ENCODE measurements around the gene OR52K2.
"Not testable (repeated sequence)": the region's sequence is repeated elsewhere in the genome, so short reads cannot be mapped to it uniquely, and the experiment has no call there.

Gene OR52K2

DNA sequence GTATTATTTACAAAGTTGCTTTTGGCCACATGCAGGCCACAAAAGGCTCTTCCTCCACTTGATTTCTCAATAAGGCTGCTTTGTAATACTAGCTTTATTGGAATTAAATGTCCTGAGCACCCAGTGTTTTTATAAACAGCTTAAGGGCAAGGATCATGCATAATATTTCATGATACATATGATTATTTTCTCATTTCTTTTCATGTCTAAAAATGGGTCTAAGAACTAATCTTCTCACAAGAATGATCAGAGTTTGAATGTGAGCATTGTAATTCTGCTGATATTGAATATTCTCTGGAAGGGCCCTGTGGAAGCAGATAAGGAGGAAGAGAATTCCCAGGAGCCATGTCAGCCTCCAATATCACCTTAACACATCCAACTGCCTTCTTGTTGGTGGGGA is at the start of gene OR52K2:
Gene OR52K2, plus strand, starts transcription at position 301 of the 400 bp plus-strand sequence. Its CDS starts 45 bp downstream, at position 346.
- Histone ChIP-seq H3K36me3 (ENCODE audit: control insufficient read depth in 2 of 2, insufficient read depth in 2 of 2, low read length in 2 of 2) (no peaks in the 10 kb centered on the region), H3K27me3 (ENCODE audit: control insufficient read depth in 2 of 2, insufficient read depth in 2 of 2, low read length in 2 of 2) (no peaks in the 10 kb centered on the region), H3K27ac (ENCODE audit: low read depth in 2 of 2, low read length in 2 of 2) (no peak within 1 kb of the TSS), H3K4me1 (ENCODE audit: control insufficient read depth in 2 of 2, insufficient read depth in 2 of 2, low read length in 2 of 2) (no peaks in the 10 kb centered on the region), H3K4me3 (ENCODE audit: low read length in 2 of 2) (no peak within 1 kb of the TSS), H3K9me3 (ENCODE audit: control insufficient read depth in 2 of 2, low read length in 2 of 2) (no peaks in the 10 kb centered on the region), H3K9ac (ENCODE audit: low read depth in 1 of 2, low read length in 2 of 2) (no peak within 1 kb of the TSS)

GRCh38 chr11:4406206-4406605 is 42.9 kb upstream of the OR52K2 start:
- H3K4me3 ChIP-seq (ENCODE audit: low read length in 2 of 2); H3K9ac ChIP-seq (ENCODE audit: low read depth in 1 of 2, low read length in 2 of 2); H3K9me3 ChIP-seq (ENCODE audit: control insufficient read depth in 2 of 2, low read length in 2 of 2); H3K36me3 ChIP-seq (ENCODE audit: control insufficient read depth in 2 of 2, insufficient read depth in 2 of 2, low read length in 2 of 2); H3K27me3 ChIP-seq (ENCODE audit: control insufficient read depth in 2 of 2, insufficient read depth in 2 of 2, low read length in 2 of 2); H3K4me1 ChIP-seq (ENCODE audit: control insufficient read depth in 2 of 2, insufficient read depth in 2 of 2, low read length in 2 of 2); H3K27ac ChIP-seq (ENCODE audit: low read depth in 2 of 2, low read length in 2 of 2): not testable (repeated sequence)

- no peak overlapping the region for H3K9ac ChIP-seq (ENCODE audit: low read depth in 1 of 2, low read length in 2 of 2)
- no peaks in the 10 kb centered on the region for H3K36me3 ChIP-seq (ENCODE audit: control insufficient read depth in 2 of 2, insufficient read depth in 2 of 2, low read length in 2 of 2)
- H3K9me3 ChIP-seq (ENCODE audit: control insufficient read depth in 2 of 2, low read length in 2 of 2) = no peaks in the 10 kb centered on the region
- no peak overlapping the region for H3K4me3 ChIP-seq (ENCODE audit: low read length in 2 of 2)
- no peaks in the 10 kb centered on the region for H3K4me1 ChIP-seq (ENCODE audit: control insufficient read depth in 2 of 2, insufficient read depth in 2 of 2, low read length in 2 of 2)
- H3K27me3 ChIP-seq (ENCODE audit: control insufficient read depth in 2 of 2, insufficient read depth in 2 of 2, low read length in 2 of 2) = no peaks in the 10 kb centered on the region
- H3K27ac ChIP-seq (ENCODE audit: low read depth in 2 of 2, low read length in 2 of 2) = no peak overlapping the region
Measured at GRCh38 chr11:4416306-4416705, 32.8 kb upstream of the OR52K2 start.

DNA sequence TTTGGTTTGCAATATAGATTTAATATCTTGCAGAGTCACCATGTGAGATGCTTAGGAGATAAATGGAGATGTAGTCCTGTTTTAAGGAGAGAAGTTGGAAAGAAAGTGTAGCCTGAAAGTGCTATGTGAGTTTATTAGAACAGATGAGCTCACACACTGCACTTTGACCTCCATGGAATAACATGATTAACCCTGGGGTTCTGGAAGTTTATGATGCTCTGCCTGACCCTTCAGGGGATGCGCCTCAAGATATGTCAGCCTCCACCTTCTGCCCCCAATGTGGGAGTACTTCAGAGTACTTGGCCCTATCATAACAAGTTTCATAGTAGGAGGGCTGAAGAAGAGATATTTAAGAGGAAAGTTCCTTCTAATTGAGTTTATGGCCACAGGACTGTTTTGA is 32.3 kb upstream of the OR52K2 start:
- H3K4me3 ChIP-seq (ENCODE audit: low read length in 2 of 2) = no peak overlapping the region
- no peak overlapping the region for H3K9ac ChIP-seq (ENCODE audit: low read depth in 1 of 2, low read length in 2 of 2)
- H3K27ac ChIP-seq (ENCODE audit: low read depth in 2 of 2, low read length in 2 of 2) = no peak overlapping the region
- H3K4me1 ChIP-seq (ENCODE audit: control insufficient read depth in 2 of 2, insufficient read depth in 2 of 2, low read length in 2 of 2) = no peaks in the 10 kb centered on the region
- no peaks in the 10 kb centered on the region for H3K36me3 ChIP-seq (ENCODE audit: control insufficient read depth in 2 of 2, insufficient read depth in 2 of 2, low read length in 2 of 2)
- H3K9me3 ChIP-seq (ENCODE audit: control insufficient read depth in 2 of 2, low read length in 2 of 2) = no peaks in the 10 kb centered on the region
- H3K27me3 ChIP-seq (ENCODE audit: control insufficient read depth in 2 of 2, insufficient read depth in 2 of 2, low read length in 2 of 2) = no peaks in the 10 kb centered on the region

DNA sequence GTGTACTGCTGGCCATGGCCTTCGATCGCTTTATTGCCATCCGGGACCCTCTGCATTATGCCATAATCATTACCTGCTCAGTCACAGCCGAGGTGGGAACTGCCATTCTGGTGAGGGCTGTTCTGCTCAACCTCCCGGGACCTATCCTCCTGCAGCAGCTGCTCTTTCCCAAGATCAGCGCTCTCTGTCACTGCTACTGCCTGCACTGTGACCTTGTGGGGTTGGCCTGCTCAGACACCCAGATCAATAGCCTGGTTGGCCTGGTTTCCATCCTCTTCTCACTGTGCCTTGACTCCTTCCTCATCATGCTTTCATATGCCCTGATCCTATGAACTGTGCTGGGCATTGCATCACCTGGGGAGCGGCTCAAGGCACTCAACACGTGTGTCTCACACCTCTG is 30.7 kb upstream of the OR52K2 start:
- Histone ChIP-seq H3K36me3 (ENCODE audit: control insufficient read depth in 2 of 2, insufficient read depth in 2 of 2, low read length in 2 of 2) (no peaks in the 10 kb centered on the region), H3K9ac (ENCODE audit: low read depth in 1 of 2, low read length in 2 of 2) (no peak overlapping the region), H3K9me3 (ENCODE audit: control insufficient read depth in 2 of 2, low read length in 2 of 2) (no peaks in the 10 kb centered on the region), H3K4me3 (ENCODE audit: low read length in 2 of 2) (no peak overlapping the region), H3K4me1 (ENCODE audit: control insufficient read depth in 2 of 2, insufficient read depth in 2 of 2, low read length in 2 of 2) (no peaks in the 10 kb centered on the region), H3K27ac (ENCODE audit: low read depth in 2 of 2, low read length in 2 of 2) (no peak overlapping the region), H3K27me3 (ENCODE audit: control insufficient read depth in 2 of 2, insufficient read depth in 2 of 2, low read length in 2 of 2) (no peaks in the 10 kb centered on the region)

GRCh38 chr11:4430051-4430450 is 19.0 kb upstream of the OR52K2 start:
- Histone ChIP-seq H3K36me3 (ENCODE audit: control insufficient read depth in 2 of 2, insufficient read depth in 2 of 2, low read length in 2 of 2) (no peaks in the 10 kb centered on the region), H3K9me3 (ENCODE audit: control insufficient read depth in 2 of 2, low read length in 2 of 2) (no peaks in the 10 kb centered on the region), H3K9ac (ENCODE audit: low read depth in 1 of 2, low read length in 2 of 2) (no peak overlapping the region), H3K27me3 (ENCODE audit: control insufficient read depth in 2 of 2, insufficient read depth in 2 of 2, low read length in 2 of 2) (no peaks in the 10 kb centered on the region), H3K4me1 (ENCODE audit: control insufficient read depth in 2 of 2, insufficient read depth in 2 of 2, low read length in 2 of 2) (no peaks in the 10 kb centered on the region), H3K4me3 (ENCODE audit: low read length in 2 of 2) (no peak overlapping the region), H3K27ac (ENCODE audit: low read depth in 2 of 2, low read length in 2 of 2) (no peak overlapping the region)

GRCh38 chr11:4433856-4434255 is 15.2 kb upstream of the OR52K2 start:
- Histone ChIP-seq H3K4me3 (ENCODE audit: low read length in 2 of 2) (no peak overlapping the region), H3K27ac (ENCODE audit: low read depth in 2 of 2, low read length in 2 of 2) (no peak overlapping the region), H3K36me3 (ENCODE audit: control insufficient read depth in 2 of 2, insufficient read depth in 2 of 2, low read length in 2 of 2) (no peaks in the 10 kb centered on the region), H3K4me1 (ENCODE audit: control insufficient read depth in 2 of 2, insufficient read depth in 2 of 2, low read length in 2 of 2) (no peaks in the 10 kb centered on the region), H3K27me3 (ENCODE audit: control insufficient read depth in 2 of 2, insufficient read depth in 2 of 2, low read length in 2 of 2) (no peaks in the 10 kb centered on the region), H3K9me3 (ENCODE audit: control insufficient read depth in 2 of 2, low read length in 2 of 2) (no peaks in the 10 kb centered on the region), H3K9ac (ENCODE audit: low read depth in 1 of 2, low read length in 2 of 2) (no peak overlapping the region)

DNA sequence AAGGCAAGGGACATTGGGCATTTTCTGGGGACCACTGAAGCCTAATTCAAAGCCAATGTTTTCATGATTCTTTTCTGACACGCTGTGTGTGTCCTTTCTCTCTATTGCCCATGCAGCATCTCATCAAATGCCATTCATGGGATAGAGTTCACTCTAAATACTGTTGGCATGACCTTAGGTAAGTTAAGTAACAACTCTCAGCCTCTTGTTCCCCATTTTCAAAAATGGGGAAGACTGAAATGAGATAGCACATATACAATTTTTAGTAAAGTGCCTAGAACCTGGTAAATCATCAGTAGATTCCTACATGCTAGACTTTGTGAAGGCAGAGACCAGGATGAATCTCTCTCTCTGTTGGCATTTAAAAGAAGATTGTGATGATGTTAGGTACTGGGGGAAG is 12.7 kb upstream of the OR52K2 start:
- Histone ChIP-seq H3K27ac (ENCODE audit: low read depth in 2 of 2, low read length in 2 of 2) (no peak overlapping the region), H3K27me3 (ENCODE audit: control insufficient read depth in 2 of 2, insufficient read depth in 2 of 2, low read length in 2 of 2) (no peaks in the 10 kb centered on the region)

GRCh38 chr11:4441515-4441914 is 7.6 kb upstream of the OR52K2 start:
- no peak overlapping the region for H3K4me3 ChIP-seq (ENCODE audit: low read length in 2 of 2)
- H3K4me1 ChIP-seq (ENCODE audit: control insufficient read depth in 2 of 2, insufficient read depth in 2 of 2, low read length in 2 of 2) = no peaks in the 10 kb centered on the region
- no peak overlapping the region for H3K9ac ChIP-seq (ENCODE audit: low read depth in 1 of 2, low read length in 2 of 2)
- H3K27me3 ChIP-seq (ENCODE audit: control insufficient read depth in 2 of 2, insufficient read depth in 2 of 2, low read length in 2 of 2) = no peaks in the 10 kb centered on the region
- no peak overlapping the region for H3K27ac ChIP-seq (ENCODE audit: low read depth in 2 of 2, low read length in 2 of 2)
- no peaks in the 10 kb centered on the region for H3K9me3 ChIP-seq (ENCODE audit: control insufficient read depth in 2 of 2, low read length in 2 of 2)
- no peaks in the 10 kb centered on the region for H3K36me3 ChIP-seq (ENCODE audit: control insufficient read depth in 2 of 2, insufficient read depth in 2 of 2, low read length in 2 of 2)

More for the DNA sequence above, 12.7 kb upstream of the OR52K2 start:
- Histone ChIP-seq H3K9me3 (ENCODE audit: control insufficient read depth in 2 of 2, low read length in 2 of 2) (no peaks in the 10 kb centered on the region), H3K4me3 (ENCODE audit: low read length in 2 of 2) (no peak overlapping the region), H3K4me1 (ENCODE audit: control insufficient read depth in 2 of 2, insufficient read depth in 2 of 2, low read length in 2 of 2) (no peaks in the 10 kb centered on the region), H3K36me3 (ENCODE audit: control insufficient read depth in 2 of 2, insufficient read depth in 2 of 2, low read length in 2 of 2) (no peaks in the 10 kb centered on the region), H3K9ac (ENCODE audit: low read depth in 1 of 2, low read length in 2 of 2) (no peak overlapping the region)

GRCh38 chr11:4443232-4443891 is 5.7 kb upstream of the OR52K2 start:
- Histone ChIP-seq H3K4me1 (ENCODE audit: control insufficient read depth in 2 of 2, insufficient read depth in 2 of 2, low read length in 2 of 2) (no peaks in the 10 kb centered on the region), H3K9me3 (ENCODE audit: control insufficient read depth in 2 of 2, low read length in 2 of 2) (no peaks in the 10 kb centered on the region), H3K27ac (ENCODE audit: low read depth in 2 of 2, low read length in 2 of 2) (no peak overlapping the region), H3K9ac (ENCODE audit: low read depth in 1 of 2, low read length in 2 of 2) (no peak overlapping the region), H3K4me3 (ENCODE audit: low read length in 2 of 2) (no peak overlapping the region), H3K27me3 (ENCODE audit: control insufficient read depth in 2 of 2, insufficient read depth in 2 of 2, low read length in 2 of 2) (no peaks in the 10 kb centered on the region), H3K36me3 (ENCODE audit: control insufficient read depth in 2 of 2, insufficient read depth in 2 of 2, low read length in 2 of 2) (no peaks in the 10 kb centered on the region)

GRCh38 chr11:4453118-4453517 is 4.0 kb downstream of the OR52K2 start:
- Histone ChIP-seq H3K4me1 (ENCODE audit: control insufficient read depth in 2 of 2, insufficient read depth in 2 of 2, low read length in 2 of 2) (no peaks in the 10 kb centered on the region), H3K36me3 (ENCODE audit: control insufficient read depth in 2 of 2, insufficient read depth in 2 of 2, low read length in 2 of 2) (no peaks in the 10 kb centered on the region), H3K4me3 (ENCODE audit: low read length in 2 of 2) (no peak overlapping the region), H3K27me3 (ENCODE audit: control insufficient read depth in 2 of 2, insufficient read depth in 2 of 2, low read length in 2 of 2) (no peaks in the 10 kb centered on the region), H3K9ac (ENCODE audit: low read depth in 1 of 2, low read length in 2 of 2) (no peak overlapping the region), H3K27ac (ENCODE audit: low read depth in 2 of 2, low read length in 2 of 2) (no peak overlapping the region), H3K9me3 (ENCODE audit: control insufficient read depth in 2 of 2, low read length in 2 of 2) (no peaks in the 10 kb centered on the region)

All from mucosa of rectum (tissue), 2 donors.